ENCODE measurements around the gene SLC7A1. TPM values are rescaled to one million over a fixed set of nuclear protein-coding genes. Genes with fewer than 3 reads are reported as not detected.

Gene SLC7A1
- total and polyA plus RNA-seq, 2 of the 4 experiments (the other 2 are of a cell fraction): 9.7 to 22.3 TPM

DNA sequence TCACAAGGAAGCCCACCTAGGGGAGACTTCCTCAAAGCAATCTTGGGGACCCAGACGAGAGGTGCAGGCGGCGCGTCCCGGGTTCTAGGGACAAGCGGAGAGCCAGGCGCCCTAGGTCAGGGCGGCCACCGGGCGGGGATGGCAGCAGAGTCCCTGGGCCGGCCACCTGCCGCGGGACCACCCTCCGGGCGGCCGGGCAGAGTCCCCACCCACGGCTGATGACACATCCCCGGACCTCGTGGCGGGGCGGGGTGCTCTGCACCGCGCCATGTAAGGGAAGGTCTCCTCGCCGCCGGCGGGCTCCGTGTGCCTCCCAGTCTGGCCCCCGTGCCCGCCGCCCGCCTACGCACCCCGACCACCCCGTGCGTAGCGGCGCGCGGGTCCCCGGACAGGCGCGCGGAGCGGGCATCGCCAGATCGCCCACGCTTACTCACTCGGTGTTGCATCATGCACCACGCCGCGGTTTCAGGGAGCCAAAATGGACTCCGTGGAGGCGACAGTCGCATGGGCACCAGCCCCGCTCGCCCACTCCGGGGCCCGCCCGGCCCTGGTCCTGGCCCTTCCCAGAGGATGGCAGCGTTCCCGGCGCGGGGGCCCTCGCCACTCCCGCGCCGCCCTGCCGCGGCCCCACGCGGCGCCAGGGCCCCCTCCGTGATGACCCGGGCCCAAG is 643 bp downstream of the SLC7A1 start (continued):
- TF ChIP-seq RCOR1 (IDR thresholded peaks at IDR 0.05; ENCODE audit: insufficient replicate concordance, low read length): no peak

DNA sequence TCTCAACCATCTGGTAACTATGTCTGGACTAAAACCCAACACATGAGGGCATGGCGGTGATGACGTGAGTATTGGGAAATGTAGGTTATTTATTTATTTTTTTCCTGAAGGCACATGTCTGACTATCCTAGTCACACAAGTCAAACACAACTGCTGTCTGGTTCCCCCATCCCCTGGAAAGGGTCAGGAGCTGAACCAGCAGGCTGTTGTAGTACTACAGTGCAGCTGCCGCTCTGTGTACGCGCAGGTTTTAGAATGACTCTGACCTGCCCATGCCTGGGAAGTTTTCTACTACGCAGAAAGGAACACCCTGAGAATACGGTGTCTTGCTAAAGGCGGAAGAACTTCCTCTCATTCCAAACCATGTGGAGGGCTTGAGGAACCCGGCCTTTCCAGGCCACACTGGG is 1.2 kb downstream of the SLC7A1 start:
- Histone ChIP-seq H3K36me3 (ENCODE audit: control insufficient read depth, insufficient read depth, low read length) (no peaks in the 10 kb centered on the region), H4K8ac (ENCODE audit: low read depth in 2 of 2, low read length in 2 of 2) (peak overlapping the region; percentile 28 to 71; a peak in 3 of 4 replicates), H3K14ac (replicated peaks; ENCODE audit: low read depth, low read length) (peak overlapping the region; percentile 41; the same call in 1 of the 2 replicates), H3K9me1 (ENCODE audit: insufficient read depth, low read length) (peaks cover 26% of the 10 kb centered on the region), H3K18ac (ENCODE audit: low read depth, low read length) (no peak overlapping the region; the same call in 1 of the 2 replicates), H3K4me2 (ENCODE audit: low read depth, low read length) (peak overlapping the region; percentile 84), H3K4ac (ENCODE audit: low read depth, low read length) (peak overlapping the region; percentile 54), H2BK120ac (ENCODE audit: low read depth, low read length) (peak overlapping the region; percentile 58), H2BK20ac (ENCODE audit: low read depth, low read length) (no peak overlapping the region), H4K91ac (ENCODE audit: insufficient read depth, low read depth, low read length) (peak overlapping the region; percentile 58), H3K56ac (ENCODE audit: extremely low read depth, insufficient read depth, low read length) (peak overlapping the region; percentile 61; the same call in 1 of the 2 replicates), H3K4me3 (ENCODE audit: insufficient read depth, low read depth, low read length) (peak overlapping the region; percentile 85), H4K20me1 (ENCODE audit: insufficient read depth, low read length) (peaks cover 47% of the 10 kb centered on the region), H4K5ac (ENCODE audit: low read depth, low read length) (peak overlapping the region; percentile 23; the same call in 1 of the 2 replicates), H2BK15ac (ENCODE audit: low read depth, low read length) (0 out of 3 replicates have a peak overlapping the region, but pooled peaks have one; percentile 2), H3K4me1 (ENCODE audit: control insufficient read depth, insufficient read depth, low read length) (peaks cover 19% of the 10 kb centered on the region), H3K9ac (ENCODE audit: low read depth, low read length) (peak overlapping the region; percentile 59), H2AK9ac (replicated peaks; ENCODE audit: low read depth, low read length, poor library complexity) (peak overlapping the region; percentile 97), H2AK5ac (ENCODE audit: low read depth, low read length) (peak overlapping the region; percentile 33), H3K79me1 (ENCODE audit: low read depth in 1 of 2, low read length in 2 of 2) (peaks cover 11 to 50% of the 10 kb centered on the region in 2 experiments), H2AFZ (replicated peaks; ENCODE audit: low read length, poor library complexity) (peak overlapping the region; percentile 93), H2BK5ac (ENCODE audit: low read depth, low read length, poor library complexity, severe bottlenecking) (peak overlapping the region; percentile 92), H3K27me3 (ENCODE audit: control insufficient read depth, insufficient read depth, low read length) (no peaks in the 10 kb centered on the region), H3K9me3 (ENCODE audit: control insufficient read depth, insufficient read depth, low read length) (no peaks in the 10 kb centered on the region), H3K23ac (ENCODE audit: low read depth, low read length) (peak overlapping the region; percentile 33; the same call in 1 of the 2 replicates), H3K27ac (ENCODE audit: insufficient read depth, low read length) (peak overlapping the region; percentile 52)
- ChIA-PET CTCF (no interaction called here), POLR2A (ENCODE audit: unreplicated experiment) (no interaction called here)
- TSS peak; percentile 38 for BruUV-seq (replicated peaks)
- DNase-seq: peak; percentile 91
- in situ Hi-C loops (cut with MboI; ENCODE audit: low sequenced_read_pairs) (no loop called here), intact Hi-C loops (cut with micrococcal nuclease) (loop anchor here (2.0 to 5.0 kb wide), 2 partner anchors 72 to 518 kb away; no protein-coding TSS in a partner anchor), dilution Hi-C loops (cut with HindIII; ENCODE audit: low sequenced_read_pairs, unreplicated experiment) (no loop called here)
- peak; percentile 90 for TF ChIP-seq CEBPB (IDR thresholded peaks at IDR 0.05; ENCODE audit: low read depth, low read length)
- TF ChIP-seq, protein P1, sequence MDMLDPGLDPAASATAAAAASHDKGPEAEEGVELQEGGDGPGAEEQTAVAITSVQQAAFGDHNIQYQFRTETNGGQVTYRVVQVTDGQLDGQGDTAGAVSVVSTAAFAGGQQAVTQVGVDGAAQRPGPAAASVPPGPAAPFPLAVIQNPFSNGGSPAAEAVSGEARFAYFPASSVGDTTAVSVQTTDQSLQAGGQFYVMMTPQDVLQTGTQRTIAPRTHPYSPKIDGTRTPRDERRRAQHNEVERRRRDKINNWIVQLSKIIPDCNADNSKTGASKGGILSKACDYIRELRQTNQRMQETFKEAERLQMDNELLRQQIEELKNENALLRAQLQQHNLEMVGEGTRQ (IDR thresholded peaks at IDR 0.05; ENCODE audit: low read depth, low read length): peak; percentile 20; the same call in 1 of the 2 replicates
- TF ChIP-seq RAD21 (IDR thresholded peaks at IDR 0.05; ENCODE audit: low read length): no peak
- TF ChIP-seq, protein P2, sequence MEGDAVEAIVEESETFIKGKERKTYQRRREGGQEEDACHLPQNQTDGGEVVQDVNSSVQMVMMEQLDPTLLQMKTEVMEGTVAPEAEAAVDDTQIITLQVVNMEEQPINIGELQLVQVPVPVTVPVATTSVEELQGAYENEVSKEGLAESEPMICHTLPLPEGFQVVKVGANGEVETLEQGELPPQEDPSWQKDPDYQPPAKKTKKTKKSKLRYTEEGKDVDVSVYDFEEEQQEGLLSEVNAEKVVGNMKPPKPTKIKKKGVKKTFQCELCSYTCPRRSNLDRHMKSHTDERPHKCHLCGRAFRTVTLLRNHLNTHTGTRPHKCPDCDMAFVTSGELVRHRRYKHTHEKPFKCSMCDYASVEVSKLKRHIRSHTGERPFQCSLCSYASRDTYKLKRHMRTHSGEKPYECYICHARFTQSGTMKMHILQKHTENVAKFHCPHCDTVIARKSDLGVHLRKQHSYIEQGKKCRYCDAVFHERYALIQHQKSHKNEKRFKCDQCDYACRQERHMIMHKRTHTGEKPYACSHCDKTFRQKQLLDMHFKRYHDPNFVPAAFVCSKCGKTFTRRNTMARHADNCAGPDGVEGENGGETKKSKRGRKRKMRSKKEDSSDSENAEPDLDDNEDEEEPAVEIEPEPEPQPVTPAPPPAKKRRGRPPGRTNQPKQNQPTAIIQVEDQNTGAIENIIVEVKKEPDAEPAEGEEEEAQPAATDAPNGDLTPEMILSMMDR (conservative IDR thresholded peaks at IDR 0.05; ENCODE audit: low read depth, low read length): no peak
- 0 out of 2 replicates have a peak, but pooled peaks have one; percentile 11 for TF ChIP-seq NFE2L2 (IDR thresholded peaks at IDR 0.05; ENCODE audit: low read depth, low read length)
- no peak for TF ChIP-seq RFX5 (IDR thresholded peaks at IDR 0.05; ENCODE audit: low read depth, low read length)
- TF ChIP-seq BHLHE40 (IDR thresholded peaks at IDR 0.05; ENCODE audit: low read depth, low read length): peak; percentile 80
- TF ChIP-seq POLR2A (IDR thresholded peaks at IDR 0.05; ENCODE audit: low read depth, low read length): peak; percentile 62; the same call in 1 of the 2 replicates
- peak; percentile 81; the same call in 1 of the 2 replicates for TF ChIP-seq MXI1 (IDR thresholded peaks at IDR 0.05; ENCODE audit: borderline replicate concordance, low read depth, low read length)
- peak; percentile 14; the same call in 1 of the 2 replicates for TF ChIP-seq MAZ (IDR thresholded peaks at IDR 0.05; ENCODE audit: borderline replicate concordance, low read depth, low read length)
- 0 out of 2 replicates have a peak, but pooled peaks have one; percentile 1 for TF ChIP-seq SMC3 (IDR thresholded peaks at IDR 0.05; ENCODE audit: low read depth, low read length)
- TF ChIP-seq FOS (IDR thresholded peaks at IDR 0.05; ENCODE audit: low read depth, low read length): peak; percentile 54; the same call in 1 of the 2 replicates
- peak; percentile 19 for ATAC-seq (ENCODE audit: low read depth)
- 15% methylated on average over 4 of the region's 9 CpGs; no CpG with 5 or more reads in 1 of the 2 experiments for WGBS, 2 experiments (ENCODE audit: extremely low coverage in 2 of 2, insufficient read length in 1 of 2)
